ENCODE results near the gene TRMT2A. TPM values are rescaled to one million over a fixed set of nuclear protein-coding genes. Genes with fewer than 3 reads are reported as not detected.

Gene TRMT2A
- total RNA-seq, 1 donor from 2014 or later, result 24.3 TPM

- Histone ChIP-seq H3K27ac (no peak overlapping the region), H3K79me2 (ENCODE audit: low read depth) (peaks cover 79% of the 10 kb centered on the region), H3K36me3 (peaks cover 7% of the 10 kb centered on the region), H2AFZ (replicated peaks) (no peak overlapping the region), H3F3A (ENCODE audit: low read depth) (peaks cover 21% of the 10 kb centered on the region), H3K9me3 (ENCODE audit: low read depth) (no peaks in the 10 kb centered on the region), H3K4me2 (no peak overlapping the region), H4K20me1 (ENCODE audit: low read depth) (peaks cover 81% of the 10 kb centered on the region), H3K9ac (no peak overlapping the region), H3K4me1 (peaks cover 6% of the 10 kb centered on the region), H3K27me3 (no peaks in the 10 kb centered on the region), H3K4me3 (no peak overlapping the region)
- peaks cover 3% of the 10 kb centered on the region for H3K27me3 Mint-ChIP-seq (ENCODE audit: insufficient read depth, low read depth)
- TF ChIP-seq EZH2 (IDR thresholded peaks at IDR 0.05) (no peak), EZH2phosphoT487 (IDR thresholded peaks at IDR 0.05) (no peak), CTCF (IDR thresholded peaks at IDR 0.05) (no peak)
- H3K9me3 Mint-ChIP-seq, result no peaks in the 10 kb centered on the region
- DNase-seq (ENCODE audit: low spot score), result no peak
- peaks cover 21% of the 10 kb centered on the region for H3K4me1 Mint-ChIP-seq
- no peak overlapping the region for H3K27ac Mint-ChIP-seq
- peaks cover 62% of the 10 kb centered on the region for H3K36me3 Mint-ChIP-seq
- no peak overlapping the region for H3K4me3 Mint-ChIP-seq
Observed at GRCh38 chr22:20088263-20088648, 28.8 kb downstream of the TRMT2A start.

GRCh38 chr22:20087319-20088262 is 29.4 kb downstream of the TRMT2A start:
- no peak overlapping the region for H3K27ac ChIP-seq
- no peak for TF ChIP-seq CTCF (IDR thresholded peaks at IDR 0.05)
- no peak for TF ChIP-seq EZH2 (IDR thresholded peaks at IDR 0.05)
- no peak for TF ChIP-seq EZH2phosphoT487 (IDR thresholded peaks at IDR 0.05)
- no peak overlapping the region for H2AFZ ChIP-seq (replicated peaks)
- H3K4me2 ChIP-seq, result no peak overlapping the region
- DNase-seq (ENCODE audit: low spot score), result no peak
- Mint-ChIP-seq H3K36me3 (peaks cover 59% of the 10 kb centered on the region), H3K9me3 (no peaks in the 10 kb centered on the region), H3K27ac (no peak overlapping the region), H3K27me3 (ENCODE audit: insufficient read depth, low read depth) (peaks cover 3% of the 10 kb centered on the region), H3K4me3 (peak overlapping the region; percentile 24), H3K4me1 (peaks cover 28% of the 10 kb centered on the region)
- H3K27me3 ChIP-seq, result no peaks in the 10 kb centered on the region
- peaks cover 12% of the 10 kb centered on the region for H3K4me1 ChIP-seq
- H3K9me3 ChIP-seq (ENCODE audit: low read depth), result no peaks in the 10 kb centered on the region
- H3F3A ChIP-seq (ENCODE audit: low read depth), result peaks cover 27% of the 10 kb centered on the region
- peaks cover 88% of the 10 kb centered on the region for H4K20me1 ChIP-seq (ENCODE audit: low read depth)
- no peak overlapping the region for H3K9ac ChIP-seq
- no peak overlapping the region for H3K4me3 ChIP-seq
- peaks cover 86% of the 10 kb centered on the region for H3K79me2 ChIP-seq (ENCODE audit: low read depth)
- H3K36me3 ChIP-seq, result peaks cover 7% of the 10 kb centered on the region

GRCh38 chr22:20086763-20087162 is 30.3 kb downstream of the TRMT2A start:
- H3K27me3 Mint-ChIP-seq (ENCODE audit: insufficient read depth, low read depth), result peaks cover 3% of the 10 kb centered on the region
- Histone ChIP-seq H2AFZ (replicated peaks) (no peak overlapping the region), H3K4me1 (peaks cover 20% of the 10 kb centered on the region), H3F3A (ENCODE audit: low read depth) (peaks cover 32% of the 10 kb centered on the region), H4K20me1 (ENCODE audit: low read depth) (peaks cover 95% of the 10 kb centered on the region), H3K27ac (no peak overlapping the region), H3K4me2 (no peak overlapping the region), H3K4me3 (no peak overlapping the region), H3K27me3 (no peaks in the 10 kb centered on the region), H3K36me3 (peaks cover 7% of the 10 kb centered on the region), H3K79me2 (ENCODE audit: low read depth) (peaks cover 94% of the 10 kb centered on the region), H3K9ac (no peak overlapping the region), H3K9me3 (ENCODE audit: low read depth) (no peaks in the 10 kb centered on the region)
- peaks cover 52% of the 10 kb centered on the region for H3K36me3 Mint-ChIP-seq
- peaks cover 31% of the 10 kb centered on the region for H3K4me1 Mint-ChIP-seq
- H3K4me3 Mint-ChIP-seq, result no peak overlapping the region
- no peak for DNase-seq (ENCODE audit: low spot score)
- TF ChIP-seq EZH2phosphoT487 (IDR thresholded peaks at IDR 0.05), result no peak
- TF ChIP-seq CTCF (IDR thresholded peaks at IDR 0.05), result no peak
- no peak for TF ChIP-seq EZH2 (IDR thresholded peaks at IDR 0.05)
- no peak overlapping the region for H3K27ac Mint-ChIP-seq
- H3K9me3 Mint-ChIP-seq, result no peaks in the 10 kb centered on the region
